GM12872 (cell line): ENCODE measurements around the gene PTPN4.

Experiments
- TF ChIP-seq, protein P1 (sequence below): IDR thresholded peaks from 3 replicates; pipeline ENCODE4 v1.5.1; 2011; ENCODE audit warnings: low read depth, mild to moderate bottlenecking, low read length, moderate library complexity; ENCODE audit not compliant: insufficient read depth

PTPN4 gene

DNA sequence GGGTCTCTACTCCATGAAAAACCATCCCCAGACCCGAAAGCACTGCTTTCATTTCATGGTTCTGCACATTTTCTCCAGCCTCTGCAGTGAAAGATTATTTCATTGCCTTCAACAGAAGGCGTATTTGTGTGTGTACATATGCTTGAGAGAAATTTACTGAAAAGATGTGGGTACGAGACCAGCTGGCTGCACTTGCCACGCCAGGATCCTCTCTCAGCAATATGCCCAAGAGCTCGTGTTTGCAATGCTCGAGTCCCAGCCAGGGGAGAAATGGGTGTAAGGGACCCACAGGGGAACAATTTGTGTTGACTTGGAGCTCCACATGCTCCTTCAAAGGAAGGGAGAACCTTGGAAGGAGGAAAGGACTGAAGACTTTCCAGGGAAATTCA lies 43.4 kb upstream of the PTPN4 start:
- TF ChIP-seq, protein P1, sequence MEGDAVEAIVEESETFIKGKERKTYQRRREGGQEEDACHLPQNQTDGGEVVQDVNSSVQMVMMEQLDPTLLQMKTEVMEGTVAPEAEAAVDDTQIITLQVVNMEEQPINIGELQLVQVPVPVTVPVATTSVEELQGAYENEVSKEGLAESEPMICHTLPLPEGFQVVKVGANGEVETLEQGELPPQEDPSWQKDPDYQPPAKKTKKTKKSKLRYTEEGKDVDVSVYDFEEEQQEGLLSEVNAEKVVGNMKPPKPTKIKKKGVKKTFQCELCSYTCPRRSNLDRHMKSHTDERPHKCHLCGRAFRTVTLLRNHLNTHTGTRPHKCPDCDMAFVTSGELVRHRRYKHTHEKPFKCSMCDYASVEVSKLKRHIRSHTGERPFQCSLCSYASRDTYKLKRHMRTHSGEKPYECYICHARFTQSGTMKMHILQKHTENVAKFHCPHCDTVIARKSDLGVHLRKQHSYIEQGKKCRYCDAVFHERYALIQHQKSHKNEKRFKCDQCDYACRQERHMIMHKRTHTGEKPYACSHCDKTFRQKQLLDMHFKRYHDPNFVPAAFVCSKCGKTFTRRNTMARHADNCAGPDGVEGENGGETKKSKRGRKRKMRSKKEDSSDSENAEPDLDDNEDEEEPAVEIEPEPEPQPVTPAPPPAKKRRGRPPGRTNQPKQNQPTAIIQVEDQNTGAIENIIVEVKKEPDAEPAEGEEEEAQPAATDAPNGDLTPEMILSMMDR = no peak

DNA sequence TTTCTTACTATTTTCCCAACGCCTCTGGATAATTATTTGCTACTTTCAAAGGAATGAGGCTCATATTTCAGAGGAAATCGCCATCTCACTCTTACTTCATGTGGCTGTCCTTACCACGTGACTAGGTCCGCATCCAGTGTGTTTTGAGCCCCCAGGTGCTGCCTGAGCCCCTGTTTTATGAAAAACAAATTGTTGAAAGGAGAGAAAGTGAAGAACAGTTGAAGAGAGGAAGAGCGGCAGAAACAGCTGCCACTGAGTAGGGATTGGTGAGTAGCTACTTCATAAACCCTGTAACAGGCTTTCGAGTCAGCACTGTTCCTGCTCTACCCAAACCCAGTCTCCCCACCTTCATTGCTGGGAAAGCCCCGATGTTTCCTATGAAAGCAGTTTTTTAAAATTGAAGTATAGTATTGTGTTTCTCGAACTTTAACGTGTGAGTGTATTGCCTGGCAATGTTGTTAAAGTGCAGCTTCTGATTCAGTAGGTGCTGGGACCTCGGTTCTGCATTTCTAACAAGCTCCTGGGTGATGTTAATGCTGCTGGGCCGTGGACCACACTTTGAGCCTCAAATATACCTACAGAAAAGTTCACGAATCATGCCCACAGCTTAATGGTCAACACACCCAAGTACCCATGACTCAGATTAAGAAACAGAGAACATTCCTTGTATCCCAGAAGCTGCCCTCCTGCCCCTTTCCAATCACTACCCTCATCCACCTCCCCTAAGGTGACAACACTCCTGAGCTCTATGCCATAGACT lies 41.0 kb upstream of the PTPN4 start:
- TF ChIP-seq, protein P1 = no peak

DNA sequence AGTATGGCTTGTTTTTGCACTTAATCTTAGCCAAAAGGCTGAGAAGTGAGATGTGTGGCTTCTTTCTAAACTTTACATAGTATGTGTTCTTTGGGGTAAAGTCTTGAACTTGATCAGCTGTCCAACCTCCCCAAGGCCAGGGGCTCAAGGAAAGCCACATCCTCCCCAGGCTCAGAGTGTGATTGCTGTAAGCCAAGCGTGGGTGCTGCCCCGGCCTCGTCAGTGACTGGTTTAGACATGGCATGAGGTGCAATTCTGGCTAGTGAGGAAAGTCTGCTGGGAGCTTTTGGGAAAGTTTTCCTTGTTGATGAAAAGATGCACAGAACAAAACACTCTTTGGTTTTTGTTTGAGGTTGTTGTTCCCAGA lies 40.5 kb upstream of the PTPN4 start:
- TF ChIP-seq, protein P1 = no peak

DNA sequence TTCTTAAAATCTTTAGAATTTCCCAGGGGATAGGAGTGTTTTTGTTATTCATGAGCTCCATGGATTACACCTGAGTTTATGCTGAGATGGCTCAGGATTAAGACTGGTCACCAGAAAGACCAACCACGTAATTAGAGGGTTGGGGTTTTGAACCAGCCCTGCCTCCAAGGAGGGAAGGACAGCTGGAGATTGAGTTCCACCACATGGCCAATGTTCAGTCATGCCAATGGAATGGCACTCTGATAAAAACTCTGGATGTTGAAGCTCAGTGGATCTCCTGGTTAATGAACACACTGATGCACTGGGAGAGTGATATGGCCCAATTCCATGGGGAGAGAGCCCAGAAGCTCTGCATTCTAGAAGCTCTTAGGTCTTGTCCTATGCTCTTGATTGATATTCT lies 38.7 kb upstream of the PTPN4 start:
- TF ChIP-seq, protein P1 = no peak

DNA sequence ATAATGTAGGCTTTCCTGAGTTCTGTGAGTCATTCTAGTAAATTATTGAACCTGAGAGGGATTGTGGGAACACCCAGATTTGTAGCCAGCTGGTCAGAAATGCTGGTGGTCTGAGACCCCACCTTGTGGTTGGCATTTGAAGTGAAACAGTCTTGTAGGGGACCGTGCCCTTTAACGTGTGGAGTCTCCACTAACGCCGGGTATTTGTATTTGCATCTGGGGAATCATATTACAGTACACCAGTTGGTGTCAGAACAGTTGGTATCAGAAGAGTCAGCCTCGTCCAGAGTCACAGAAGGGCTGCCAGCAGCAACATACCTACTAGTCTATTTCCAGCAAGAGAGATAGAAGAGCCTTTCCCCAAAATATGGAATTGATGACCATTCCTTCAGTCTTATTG lies 38.3 kb upstream of the PTPN4 start:
- TF ChIP-seq, protein P1 = no peak

DNA sequence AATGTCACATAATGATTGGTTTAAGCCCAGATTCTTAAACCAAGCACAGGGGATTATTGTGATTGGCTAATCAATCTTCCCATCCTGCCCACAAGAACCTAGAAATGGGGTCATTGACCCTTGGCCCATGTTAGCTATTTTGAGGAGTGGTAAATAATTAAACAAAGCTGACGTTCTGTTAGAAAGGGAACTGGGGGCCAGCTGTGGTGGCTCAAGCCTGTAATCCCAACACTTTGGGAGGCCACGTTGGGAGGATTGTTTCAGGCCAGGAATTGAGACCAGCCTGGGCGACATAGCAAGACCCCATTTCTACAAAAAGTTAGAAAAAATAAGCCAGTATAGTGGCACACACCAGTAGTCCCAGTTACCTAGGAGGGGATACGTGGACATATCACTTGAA lies 37.8 kb upstream of the PTPN4 start:
- TF ChIP-seq, protein P1 = no peak

DNA sequence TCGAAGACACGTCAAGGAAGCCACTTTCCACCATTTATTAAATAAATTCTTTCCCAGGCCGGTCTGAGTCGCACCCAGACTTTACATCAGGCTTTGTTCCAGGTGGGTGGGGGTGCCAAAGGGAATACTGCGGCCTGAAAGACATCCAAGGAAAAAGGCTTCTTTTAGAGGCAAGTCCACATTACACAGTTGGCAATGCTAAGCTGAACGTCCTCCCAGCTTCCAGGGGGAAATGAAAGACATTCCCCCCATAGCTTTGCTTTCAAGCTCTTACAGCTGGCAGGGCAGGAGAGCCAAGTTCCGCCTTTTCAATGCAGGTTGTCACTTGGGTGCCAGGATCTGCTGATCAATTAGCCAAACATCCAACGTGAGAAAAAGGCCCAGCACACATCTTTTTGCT lies 36.5 kb upstream of the PTPN4 start:
- TF ChIP-seq, protein P1 = no peak
